K562 (cell line): Measurements from ENCODE around the gene DBP. TPM values are rescaled to one million over a fixed set of nuclear protein-coding genes. Genes with fewer than 3 reads are reported as not detected.
A peak's percentile ranks its signal among the peaks of the same experiment; 100 is the strongest.

ENCODE experiments used
- ASH1L ChIP-seq: fragments of 450-650 bp; IDR thresholded peaks from 2 replicates; pipeline ENCODE4 v1.6.1; 2018; ENCODE audit warnings: borderline replicate concordance, mild to moderate bottlenecking, low read depth; ENCODE audit not compliant: partially characterized antibody
- CCNT2 ChIP-seq: IDR thresholded peaks from 2 replicates; pipeline ENCODE4 v1.6.1; 2011; ENCODE audit warnings: borderline replicate concordance, low read depth, mild to moderate bottlenecking, moderate library complexity, mixed read lengths, low read length; ENCODE audit not compliant: insufficient read length; ENCODE audit errors: extremely low read depth
- CEBPB ChIP-seq: fragments of 450-650 bp; IDR thresholded peaks from 2 replicates; pipeline ENCODE4 v1.6.1; 2016; ENCODE audit warnings: missing genetic modification characterization, missing compliant biosample characterization
- DMBX1 ChIP-seq: fragments of 250-450 bp; sonication (Bioruptor Pico); IDR thresholded peaks from 2 replicates; pipeline ENCODE4 v1.8.0; 2022; ENCODE audit warnings: inconsistent platforms, mild to moderate bottlenecking, moderate library complexity, borderline replicate concordance
- FOSL1 ChIP-seq: fragments of 200-800 bp; sonication (Bioruptor generic); conservative IDR thresholded peaks from 2 replicates; pipeline ENCODE4 v1.6.1; 2016; ENCODE audit warnings: missing genetic modification characterization, missing compliant biosample characterization
- GATA2 ChIP-seq: sonication (generic); formaldehyde crosslinking; IDR thresholded peaks from 2 replicates; pipeline ENCODE4 v1.4.0; 2020; ENCODE audit warnings: mild to moderate bottlenecking, missing genetic modification reagents
- HNRNPUL1 ChIP-seq: fragments of 200-400 bp; formaldehyde crosslinking; IDR thresholded peaks from 2 replicates; pipeline ENCODE4 v1.6.1; 2017; ENCODE audit warnings: low read length
- MAFF ChIP-seq: IDR thresholded peaks from 2 replicates; pipeline ENCODE4 v1.6.1; 2012; ENCODE audit warnings: low read length, improper control_type of control experiment
- MAFG ChIP-seq: fragments of 450-650 bp; conservative IDR thresholded peaks from 2 replicates; pipeline ENCODE4 v1.6.1; 2016; ENCODE audit warnings: missing genetic modification characterization, missing compliant biosample characterization
- MAZ ChIP-seq, 2 experiments: fragments of 450-650 bp in 1 of 2; sonication (generic) in 1 of 2; formaldehyde crosslinking; IDR thresholded peaks in 1 of 2; conservative IDR thresholded peaks in 1 of 2; 2 replicates each; pipeline versions ENCODE4 v1.4.0 to v1.5.0; 2020; ENCODE audit warnings: mild to moderate bottlenecking in 1 of 2, missing genetic modification reagents in 1 of 2
- NCOA4 ChIP-seq: fragments of 450-650 bp; IDR thresholded peaks from 2 replicates; pipeline ENCODE4 v1.6.1; 2018; ENCODE audit warnings: mild to moderate bottlenecking; ENCODE audit not compliant: partially characterized antibody
- NFATC3 ChIP-seq: fragments of 450-650 bp; IDR thresholded peaks from 2 replicates; pipeline ENCODE4 v1.6.1; 2017; ENCODE audit warnings: mild to moderate bottlenecking
- RHOXF2B ChIP-seq: fragments of 250-450 bp; sonication (Bioruptor Pico); conservative IDR thresholded peaks from 2 replicates; pipeline ENCODE4 v1.5.1; 2021
- SMARCA4 ChIP-seq: fragments of 450-650 bp; IDR thresholded peaks from 2 replicates; pipeline ENCODE4 v1.6.1; 2016
- ZNF121 ChIP-seq: sonication (generic); formaldehyde crosslinking; conservative IDR thresholded peaks from 2 replicates; pipeline ENCODE4 v1.8.0; 2022; ENCODE audit warnings: missing genetic modification reagents
- ZNF124 ChIP-seq: sonication (generic); formaldehyde crosslinking; IDR thresholded peaks from 2 replicates; pipeline ENCODE4 v1.8.1; 2022; ENCODE audit warnings: missing genetic modification reagents
- ZNF263 ChIP-seq: sonication (generic); formaldehyde crosslinking; IDR thresholded peaks from 2 replicates; pipeline ENCODE4 v1.8.0; 2022; ENCODE audit warnings: mild to moderate bottlenecking, missing genetic modification reagents, borderline replicate concordance
- polyA plus RNA-seq, 8 experiments: library from polyadenylated mRNA; depleted of rRNA in 4 of 8; stranded (reverse) in 5 of 8; unstranded in 3 of 8; fragments of >200 nt; fragmentation: Nextera tagmentation in 2 of 8; fragmentation: Illumina TruSeq in 1 of 8; extraction: Ambion mirVana in 2 of 8; extraction: Trizol in 1 of 8; gene quantifications; 2 replicates each; pipeline versions ENCODE4 v1.2.1 to v1.2.3, GENCODE V29; 2011 to 2014; ENCODE audit warnings: inconsistent platforms in 1 of 8, missing spikeins in 1 of 8
- total RNA-seq, 7 experiments: library from RNA; depleted of rRNA in 6 of 7; stranded (reverse); fragments of >200 nt in 6 of 7; fragmentation: Illumina TruSeq in 2 of 7; extraction: Trizol in 2 of 7; gene quantifications; 2 replicates each; pipeline versions ENCODE4 v1.2.1 to v1.2.3, GENCODE V29; 2011 to 2021; ENCODE audit warnings: low replicate concordance in 1 of 7
- TF ChIP-seq, protein P1 (sequence below): fragments of 150-350 bp; conservative IDR thresholded peaks from 2 replicates; pipeline ENCODE4 v1.6.1; 2014; ENCODE audit warnings: low read length
- TF ChIP-seq, protein P2 (sequence below), 2 experiments: fragments of 450-650 bp; formaldehyde crosslinking in 1 of 2; IDR thresholded peaks; 2 replicates each; pipeline versions ENCODE4 v1.4.0 to v1.6.1; 2014 to 2020; ENCODE audit warnings: mild to moderate bottlenecking in 2 of 2, borderline replicate concordance in 1 of 2, low read depth in 1 of 2

Gene DBP
- total and polyA plus RNA-seq, 9 of the 15 experiments (the other 6 are each of a cell fraction or from before 2014, with no cell fraction given) = 0.25 to 5.5 (median 1.8) TPM

DNA sequence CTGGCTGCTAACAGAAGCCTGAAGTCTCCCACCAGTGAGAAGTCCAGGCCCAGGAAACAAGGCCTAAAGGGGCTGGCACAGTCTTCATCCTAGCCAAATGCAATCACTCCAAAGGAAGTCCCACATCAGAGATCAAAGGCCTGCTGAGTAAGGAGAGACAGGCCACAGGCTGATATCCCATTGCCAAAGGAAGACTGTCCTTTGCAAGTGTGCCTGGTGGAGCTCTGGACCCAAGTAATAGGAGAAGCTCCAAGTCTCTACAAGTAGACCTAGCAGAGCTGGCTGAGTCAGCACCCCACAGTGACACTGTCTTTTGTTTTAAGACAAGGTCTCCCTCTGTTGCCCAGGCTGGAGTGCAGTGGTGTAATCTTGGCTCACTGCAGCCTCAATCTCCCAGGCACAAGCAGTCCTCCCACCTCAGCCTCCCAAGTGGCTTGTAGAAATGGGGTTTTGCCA lies 4.5 kb downstream of the DBP start (continued):
- TF ChIP-seq NCOA4 (no peak), FOSL1 (peak; percentile 81), DMBX1 (CRISPR knock-in tag) (no peak), ZNF124 (CRISPR knock-in tag) (no peak), NFATC3 (peak; percentile 44; the same call in 1 of the 2 replicates), GATA2 (CRISPR knock-in tag) (no peak), MAZ (CRISPR knock-in tag; conservative IDR thresholded peaks at IDR 0.05 in 1 of 2, IDR thresholded peaks at IDR 0.05 in 1 of 2) (peak in 1 of 2 experiments; percentile 19; a peak in 1 of 4 replicates), ZNF121 (CRISPR knock-in tag) (peak; percentile 41; the same call in 1 of the 2 replicates), HNRNPUL1 (no peak), ZNF263 (CRISPR knock-in tag) (peak; percentile 97), CCNT2 (no peak), ASH1L (no peak), MAFG (tag) (peak; percentile 90), SMARCA4 (peak; percentile 39; the same call in 1 of the 2 replicates), CEBPB (peak; percentile 60; the same call in 1 of the 2 replicates), RHOXF2B (CRISPR knock-in tag) (no peak), MAFF (peak; percentile 77)
- TF ChIP-seq, protein P1, sequence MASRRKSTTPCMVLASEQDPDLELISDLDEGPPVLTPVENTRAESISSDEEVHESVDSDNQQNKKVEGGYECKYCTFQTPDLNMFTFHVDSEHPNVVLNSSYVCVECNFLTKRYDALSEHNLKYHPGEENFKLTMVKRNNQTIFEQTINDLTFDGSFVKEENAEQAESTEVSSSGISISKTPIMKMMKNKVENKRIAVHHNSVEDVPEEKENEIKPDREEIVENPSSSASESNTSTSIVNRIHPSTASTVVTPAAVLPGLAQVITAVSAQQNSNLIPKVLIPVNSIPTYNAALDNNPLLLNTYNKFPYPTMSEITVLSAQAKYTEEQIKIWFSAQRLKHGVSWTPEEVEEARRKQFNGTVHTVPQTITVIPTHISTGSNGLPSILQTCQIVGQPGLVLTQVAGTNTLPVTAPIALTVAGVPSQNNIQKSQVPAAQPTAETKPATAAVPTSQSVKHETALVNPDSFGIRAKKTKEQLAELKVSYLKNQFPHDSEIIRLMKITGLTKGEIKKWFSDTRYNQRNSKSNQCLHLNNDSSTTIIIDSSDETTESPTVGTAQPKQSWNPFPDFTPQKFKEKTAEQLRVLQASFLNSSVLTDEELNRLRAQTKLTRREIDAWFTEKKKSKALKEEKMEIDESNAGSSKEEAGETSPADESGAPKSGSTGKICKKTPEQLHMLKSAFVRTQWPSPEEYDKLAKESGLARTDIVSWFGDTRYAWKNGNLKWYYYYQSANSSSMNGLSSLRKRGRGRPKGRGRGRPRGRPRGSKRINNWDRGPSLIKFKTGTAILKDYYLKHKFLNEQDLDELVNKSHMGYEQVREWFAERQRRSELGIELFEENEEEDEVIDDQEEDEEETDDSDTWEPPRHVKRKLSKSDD = no peak
- TF ChIP-seq, protein P2, sequence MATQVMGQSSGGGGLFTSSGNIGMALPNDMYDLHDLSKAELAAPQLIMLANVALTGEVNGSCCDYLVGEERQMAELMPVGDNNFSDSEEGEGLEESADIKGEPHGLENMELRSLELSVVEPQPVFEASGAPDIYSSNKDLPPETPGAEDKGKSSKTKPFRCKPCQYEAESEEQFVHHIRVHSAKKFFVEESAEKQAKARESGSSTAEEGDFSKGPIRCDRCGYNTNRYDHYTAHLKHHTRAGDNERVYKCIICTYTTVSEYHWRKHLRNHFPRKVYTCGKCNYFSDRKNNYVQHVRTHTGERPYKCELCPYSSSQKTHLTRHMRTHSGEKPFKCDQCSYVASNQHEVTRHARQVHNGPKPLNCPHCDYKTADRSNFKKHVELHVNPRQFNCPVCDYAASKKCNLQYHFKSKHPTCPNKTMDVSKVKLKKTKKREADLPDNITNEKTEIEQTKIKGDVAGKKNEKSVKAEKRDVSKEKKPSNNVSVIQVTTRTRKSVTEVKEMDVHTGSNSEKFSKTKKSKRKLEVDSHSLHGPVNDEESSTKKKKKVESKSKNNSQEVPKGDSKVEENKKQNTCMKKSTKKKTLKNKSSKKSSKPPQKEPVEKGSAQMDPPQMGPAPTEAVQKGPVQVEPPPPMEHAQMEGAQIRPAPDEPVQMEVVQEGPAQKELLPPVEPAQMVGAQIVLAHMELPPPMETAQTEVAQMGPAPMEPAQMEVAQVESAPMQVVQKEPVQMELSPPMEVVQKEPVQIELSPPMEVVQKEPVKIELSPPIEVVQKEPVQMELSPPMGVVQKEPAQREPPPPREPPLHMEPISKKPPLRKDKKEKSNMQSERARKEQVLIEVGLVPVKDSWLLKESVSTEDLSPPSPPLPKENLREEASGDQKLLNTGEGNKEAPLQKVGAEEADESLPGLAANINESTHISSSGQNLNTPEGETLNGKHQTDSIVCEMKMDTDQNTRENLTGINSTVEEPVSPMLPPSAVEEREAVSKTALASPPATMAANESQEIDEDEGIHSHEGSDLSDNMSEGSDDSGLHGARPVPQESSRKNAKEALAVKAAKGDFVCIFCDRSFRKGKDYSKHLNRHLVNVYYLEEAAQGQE (IDR thresholded peaks at IDR 0.05; ENCODE audit: borderline replicate concordance) = peak; percentile 26; the same call in 1 of the 2 replicates
- TF ChIP-seq, protein P2 (CRISPR knock-in tag; IDR thresholded peaks at IDR 0.05; ENCODE audit: low read depth) = no peak
